ENCODE results near the gene MED7.
"Not testable (repeated sequence)": the region's sequence is repeated elsewhere in the genome, so short reads cannot be mapped to it uniquely, and the experiment has no call there.

MED7 gene, protein sequence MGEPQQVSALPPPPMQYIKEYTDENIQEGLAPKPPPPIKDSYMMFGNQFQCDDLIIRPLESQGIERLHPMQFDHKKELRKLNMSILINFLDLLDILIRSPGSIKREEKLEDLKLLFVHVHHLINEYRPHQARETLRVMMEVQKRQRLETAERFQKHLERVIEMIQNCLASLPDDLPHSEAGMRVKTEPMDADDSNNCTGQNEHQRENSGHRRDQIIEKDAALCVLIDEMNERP

DNA sequence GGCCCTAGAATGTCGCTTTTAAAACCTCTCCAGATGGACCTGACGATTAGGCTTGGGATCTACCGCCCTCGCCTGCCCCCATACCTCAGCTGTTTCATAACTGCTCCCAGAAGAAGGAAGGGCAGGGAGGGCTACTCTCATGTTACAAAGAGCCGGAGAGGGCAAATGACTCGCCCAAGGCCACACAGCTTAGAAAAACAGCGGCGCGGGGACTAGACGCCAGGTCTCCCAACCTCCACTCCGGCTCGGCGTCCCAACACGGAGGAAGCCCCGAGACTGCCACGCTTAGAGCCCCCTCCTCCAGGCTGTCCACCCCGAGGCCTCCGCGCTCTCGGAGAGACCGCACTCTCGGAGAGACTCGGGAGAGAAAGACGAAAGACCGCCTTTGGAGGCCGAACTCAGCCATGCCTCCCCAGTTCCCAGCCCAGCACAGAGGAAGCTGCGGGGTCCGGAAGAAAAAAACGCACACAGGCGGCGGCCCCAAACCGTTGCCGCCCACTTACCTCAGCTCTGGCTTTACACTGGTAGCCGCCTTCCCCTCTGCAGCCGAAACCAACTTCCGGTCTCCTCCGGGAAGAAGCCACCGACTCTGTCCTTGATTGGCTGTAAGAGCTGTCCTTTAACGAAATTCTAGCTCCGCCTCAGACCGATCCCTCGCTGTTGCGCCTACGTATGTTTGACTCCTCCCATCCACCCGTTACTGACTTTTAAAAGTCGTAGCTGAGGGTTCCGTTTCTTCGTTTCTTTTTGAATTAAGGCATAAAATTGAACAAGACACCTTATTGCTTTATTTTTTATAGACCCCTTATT is at the start of gene MED7:
MED7 (minus strand) TSS at position 549 of the 810 bp plus-strand sequence. CDS start 3,434 bp downstream, outside the sequence.
- peak; percentile 99 for DNase-seq (ENCODE audit: extremely low read depth, low read depth)
- peak within 1 kb of the TSS; percentile 95 for H3K4me3 ChIP-seq (replicated peaks; ENCODE audit: low read depth, low read length)
- TF ChIP-seq, protein P1, sequence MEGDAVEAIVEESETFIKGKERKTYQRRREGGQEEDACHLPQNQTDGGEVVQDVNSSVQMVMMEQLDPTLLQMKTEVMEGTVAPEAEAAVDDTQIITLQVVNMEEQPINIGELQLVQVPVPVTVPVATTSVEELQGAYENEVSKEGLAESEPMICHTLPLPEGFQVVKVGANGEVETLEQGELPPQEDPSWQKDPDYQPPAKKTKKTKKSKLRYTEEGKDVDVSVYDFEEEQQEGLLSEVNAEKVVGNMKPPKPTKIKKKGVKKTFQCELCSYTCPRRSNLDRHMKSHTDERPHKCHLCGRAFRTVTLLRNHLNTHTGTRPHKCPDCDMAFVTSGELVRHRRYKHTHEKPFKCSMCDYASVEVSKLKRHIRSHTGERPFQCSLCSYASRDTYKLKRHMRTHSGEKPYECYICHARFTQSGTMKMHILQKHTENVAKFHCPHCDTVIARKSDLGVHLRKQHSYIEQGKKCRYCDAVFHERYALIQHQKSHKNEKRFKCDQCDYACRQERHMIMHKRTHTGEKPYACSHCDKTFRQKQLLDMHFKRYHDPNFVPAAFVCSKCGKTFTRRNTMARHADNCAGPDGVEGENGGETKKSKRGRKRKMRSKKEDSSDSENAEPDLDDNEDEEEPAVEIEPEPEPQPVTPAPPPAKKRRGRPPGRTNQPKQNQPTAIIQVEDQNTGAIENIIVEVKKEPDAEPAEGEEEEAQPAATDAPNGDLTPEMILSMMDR (IDR thresholded peaks at IDR 0.05; ENCODE audit: low read depth, low read length, missing control alignments) = no peak

DNA sequence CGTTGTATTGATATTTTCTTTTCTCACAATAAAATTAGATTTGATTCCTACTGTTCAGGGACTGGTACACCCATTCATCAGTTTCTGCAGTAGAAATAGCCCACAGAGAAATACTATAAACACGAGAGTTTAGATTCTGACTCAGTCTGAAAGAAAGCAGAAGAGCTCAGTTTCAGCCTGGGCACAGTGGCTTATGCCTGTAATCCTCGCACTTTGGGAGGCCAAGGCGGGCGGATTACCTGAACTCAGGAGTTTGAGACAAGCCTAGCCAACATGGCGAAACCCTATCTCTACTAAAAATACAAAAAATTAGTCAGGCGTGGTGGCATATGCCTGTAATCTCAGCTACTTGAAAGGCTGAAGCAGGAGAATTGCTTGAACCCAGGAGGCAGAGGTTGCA is 46.6 kb upstream of the MED7 start:
- TF ChIP-seq, protein P1 (IDR thresholded peaks at IDR 0.05; ENCODE audit: low read depth, low read length, missing control alignments) = no peak
- H3K4me3 ChIP-seq (replicated peaks; ENCODE audit: low read depth, low read length) = no peak overlapping the region
- no peak for DNase-seq (ENCODE audit: extremely low read depth, low read depth)

DNA sequence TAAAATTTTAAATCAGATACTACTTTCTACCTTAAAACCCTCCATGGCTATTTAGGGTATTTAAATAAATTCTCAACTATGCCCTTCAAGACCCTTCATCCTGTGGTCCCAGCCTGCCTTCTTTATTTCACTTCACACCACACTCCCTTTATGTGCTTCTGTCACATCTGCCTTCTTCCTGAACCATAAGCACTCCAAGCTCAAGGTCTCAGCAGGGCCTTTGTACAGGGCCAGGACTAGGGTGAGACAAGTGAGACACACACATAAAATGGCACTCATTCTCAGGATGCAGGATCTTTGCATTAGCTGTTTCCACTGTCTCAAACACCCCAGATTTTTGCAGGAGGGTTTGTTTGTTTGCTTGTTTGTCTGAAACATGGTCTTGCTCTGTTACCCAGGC is 45.6 kb upstream of the MED7 start:
- TF ChIP-seq, protein P1 (IDR thresholded peaks at IDR 0.05; ENCODE audit: low read depth, low read length, missing control alignments) = no peak
- H3K4me3 ChIP-seq (replicated peaks; ENCODE audit: low read depth, low read length) = no peak overlapping the region
- no peak for DNase-seq (ENCODE audit: extremely low read depth, low read depth)

DNA sequence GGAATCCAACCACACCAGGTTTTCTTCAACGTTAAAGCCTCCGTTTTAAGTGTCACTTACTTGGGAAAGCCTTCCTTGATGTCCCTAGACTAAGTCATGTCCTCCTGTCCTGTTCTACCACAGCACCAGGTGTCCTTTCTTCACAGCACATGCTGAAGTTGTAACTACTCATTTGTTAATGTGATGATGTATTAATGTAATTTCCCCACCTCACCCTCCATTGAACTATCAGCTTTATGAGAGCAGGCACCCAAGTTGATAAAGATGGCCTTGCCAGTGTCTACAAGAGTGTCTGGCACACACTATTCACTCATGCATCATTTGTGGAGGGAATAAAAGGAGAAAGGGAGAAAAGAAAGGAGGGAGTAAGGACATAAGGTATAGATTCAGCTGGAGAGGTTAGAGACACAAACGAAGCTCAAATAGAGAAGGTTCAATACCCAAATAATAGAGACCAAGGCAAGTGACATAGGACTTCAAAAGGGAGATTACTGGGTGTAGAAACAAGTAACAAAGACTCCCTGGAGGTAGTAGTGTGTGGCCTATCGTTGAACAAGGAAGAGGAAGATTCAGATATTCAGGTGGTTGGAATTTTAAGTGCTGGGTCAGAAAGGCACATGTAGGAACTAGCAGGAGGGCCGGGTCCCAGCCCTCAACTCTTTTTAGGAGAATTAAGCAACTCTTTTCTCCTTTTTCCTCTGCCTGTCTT is 44.5 kb upstream of the MED7 start:
- TF ChIP-seq, protein P1 (IDR thresholded peaks at IDR 0.05; ENCODE audit: low read depth, low read length, missing control alignments) = no peak
- no peak for DNase-seq (ENCODE audit: extremely low read depth, low read depth)
- H3K4me3 ChIP-seq (replicated peaks; ENCODE audit: low read depth, low read length) = no peak overlapping the region

DNA sequence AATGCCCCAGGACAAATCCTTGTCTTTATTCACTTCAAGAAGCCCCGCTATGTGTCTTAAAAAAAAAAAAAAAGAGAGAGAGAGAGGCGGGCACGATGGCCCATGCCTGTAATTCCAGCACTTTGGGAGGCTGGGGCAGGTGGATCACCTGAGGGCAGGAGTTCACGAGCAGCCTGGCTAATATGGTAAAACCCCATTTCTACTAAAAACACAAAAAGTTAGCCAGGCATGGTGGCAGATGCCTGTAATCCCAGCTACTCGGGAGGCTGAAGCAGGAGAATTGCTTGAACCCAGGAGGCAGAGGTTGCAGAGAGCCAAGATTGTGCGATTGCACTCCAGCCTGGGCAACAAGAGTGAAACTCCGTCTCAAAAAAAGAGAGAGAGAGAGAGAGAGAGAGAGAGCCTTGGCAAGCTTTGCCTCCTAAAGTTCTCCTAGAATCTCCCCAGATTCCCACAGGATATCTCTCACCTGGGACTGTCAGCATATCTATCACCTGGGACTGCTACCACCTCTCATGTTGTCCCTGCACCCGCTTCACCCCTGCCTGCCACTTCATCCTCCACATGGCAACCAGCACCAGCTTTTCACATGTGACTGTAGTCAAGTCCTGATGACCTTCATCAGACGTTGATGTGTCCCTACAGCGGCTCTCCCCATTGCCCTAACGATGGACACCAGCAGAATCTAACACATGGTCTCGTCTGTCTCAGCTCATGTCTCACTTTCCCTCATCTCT is 43.8 kb upstream of the MED7 start:
- TF ChIP-seq, protein P1 (IDR thresholded peaks at IDR 0.05; ENCODE audit: low read depth, low read length, missing control alignments) = no peak
- DNase-seq (ENCODE audit: extremely low read depth, low read depth) = no peak
- H3K4me3 ChIP-seq (replicated peaks; ENCODE audit: low read depth, low read length) = no peak overlapping the region

DNA sequence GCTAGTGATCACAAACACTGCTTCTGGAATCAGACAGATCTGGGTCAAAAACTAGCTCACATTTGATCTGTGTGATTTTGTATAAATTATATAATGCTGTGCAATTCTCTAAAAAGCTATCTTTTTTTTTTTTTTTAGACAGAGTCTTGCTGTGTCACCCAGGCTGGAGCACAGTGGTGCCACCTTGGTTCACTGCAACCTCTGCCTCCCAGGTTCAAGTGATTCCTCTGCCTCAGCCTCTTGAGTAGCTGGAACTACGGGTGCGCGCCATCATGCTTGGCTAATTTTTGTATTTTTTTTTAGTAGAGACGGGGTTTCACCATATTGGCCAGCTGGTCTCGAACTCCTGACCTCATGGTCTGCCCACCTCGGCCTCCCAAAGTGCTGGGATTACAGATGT is 42.5 kb upstream of the MED7 start:
- H3K4me3 ChIP-seq (replicated peaks; ENCODE audit: low read depth, low read length); DNase-seq (ENCODE audit: extremely low read depth, low read depth): not testable (repeated sequence)
